PFSK-1 (cell line): ENCODE results near the gene HTRA3.

Experiments used
- FOXP2 ChIP-seq: optimal IDR thresholded peaks from 2 replicates; pipeline ENCODE3; 2011; ENCODE audit warnings: borderline replicate concordance, control low read depth, inconsistent platforms; ENCODE audit not compliant: insufficient read depth; ENCODE audit errors: extremely low read length, extremely low read depth
- POLR2AphosphoS5 ChIP-seq: IDR thresholded peaks from 2 replicates; pipeline ENCODE4 v1.6.1; 2012; ENCODE audit warnings: low read depth, mild to moderate bottlenecking, control low read depth, low read length, moderate library complexity
- REST ChIP-seq, 2 experiments: IDR thresholded peaks; 2 replicates each; pipeline versions ENCODE4 v1.6.1 to v1.8.0; 2011 to 2012; ENCODE audit warnings: low read depth in 2 of 2, low read length in 2 of 2, control low read depth in 1 of 2, inconsistent platforms in 1 of 2, mild to moderate bottlenecking in 1 of 2, moderate library complexity in 1 of 2; ENCODE audit not compliant: insufficient read depth in 1 of 2

DNA sequence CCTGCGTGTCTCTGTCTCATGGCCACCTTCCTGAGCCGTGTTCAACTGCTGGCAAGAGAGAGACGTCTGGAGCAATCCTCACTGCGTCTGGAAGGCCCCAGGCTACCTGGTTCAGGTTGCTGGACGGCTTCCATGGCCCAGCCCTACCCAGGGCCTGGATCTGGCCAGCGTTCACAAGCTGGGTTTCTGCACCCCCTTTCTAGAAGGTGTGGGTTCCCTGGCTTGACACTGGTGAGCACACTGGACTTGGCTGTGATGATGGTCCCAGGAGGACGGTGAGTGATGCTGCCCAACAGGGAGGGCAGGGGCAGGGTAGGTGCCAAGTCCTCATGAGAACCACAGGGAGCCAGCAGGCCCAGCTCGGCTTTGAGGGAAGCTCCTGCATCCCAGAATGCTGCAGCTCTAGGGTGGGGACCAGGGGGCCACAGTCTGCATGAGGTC is 63.4 kb downstream of the HTRA3 start:
- TF ChIP-seq POLR2AphosphoS5, result no peak
- TF ChIP-seq REST (IDR thresholded peaks at IDR 0.05; ENCODE audit: insufficient read depth in 1 of 2, low read depth in 2 of 2, low read length in 2 of 2), result no peak
- TF ChIP-seq FOXP2, result no peak
